Neutrophil (primary cell): ENCODE measurements around the gene FSTL4.

Experiments used
- H3K27ac ChIP-seq: fragments of 200-600 bp; sonication (generic); 2 replicates; pipeline ENCODE4 v1.5.1; 2016; ENCODE audit warnings: mild to moderate bottlenecking, moderate library complexity
- H3K27me3 ChIP-seq: fragments of 200-600 bp; sonication (generic); 2 replicates; pipeline ENCODE4 v1.6.0; 2016; ENCODE audit warnings: mild to moderate bottlenecking
- H3K36me3 ChIP-seq: fragments of 200-600 bp; sonication (generic); 2 replicates; pipeline ENCODE4 v1.5.1; 2017
- H3K4me1 ChIP-seq, 2 experiments: fragments of 200-600 bp in 1 of 2; sonication (generic) in 1 of 2; 1 replicate in 1 of 2; 2 replicates in 1 of 2; pipeline versions ENCODE4 v1.5.1 to v1.6.1; 2013 to 2016; ENCODE audit warnings: low read depth in 1 of 2, low read length in 1 of 2, mild to moderate bottlenecking in 1 of 2, moderate library complexity in 1 of 2; ENCODE audit not compliant: control insufficient read depth in 1 of 2, insufficient read depth in 1 of 2
- H3K4me3 ChIP-seq, 2 experiments: fragments of 200-600 bp in 1 of 2; sonication (generic) in 1 of 2; 1 replicate in 1 of 2; 2 replicates in 1 of 2; pipeline ENCODE4 v1.5.1; 2013 to 2016; ENCODE audit warnings: low read depth in 1 of 2, low read length in 1 of 2, mild to moderate bottlenecking in 1 of 2, moderate library complexity in 1 of 2
- H3K9me3 ChIP-seq: fragments of 200-600 bp; sonication (generic); 2 replicates; pipeline ENCODE4 v1.5.1; 2016
- CTCF ChIP-seq: fragments of 200-600 bp; sonication (generic); IDR thresholded peaks from 2 replicates; pipeline ENCODE4 v1.5.1; 2016; ENCODE audit warnings: antibody characterized with exemption

Gene FSTL4

GRCh38 chr5:133266966-133267365, 345.4 kb downstream of the FSTL4 start:
- H3K27me3 ChIP-seq = no peaks in the 10 kb centered on the region
- H3K36me3 ChIP-seq = no peaks in the 10 kb centered on the region
- no peak for TF ChIP-seq CTCF
- H3K4me1 ChIP-seq = no peaks in the 10 kb centered on the region
- H3K27ac ChIP-seq = no peak overlapping the region
- H3K4me3 ChIP-seq = no peak overlapping the region
- no peaks in the 10 kb centered on the region for H3K9me3 ChIP-seq

DNA sequence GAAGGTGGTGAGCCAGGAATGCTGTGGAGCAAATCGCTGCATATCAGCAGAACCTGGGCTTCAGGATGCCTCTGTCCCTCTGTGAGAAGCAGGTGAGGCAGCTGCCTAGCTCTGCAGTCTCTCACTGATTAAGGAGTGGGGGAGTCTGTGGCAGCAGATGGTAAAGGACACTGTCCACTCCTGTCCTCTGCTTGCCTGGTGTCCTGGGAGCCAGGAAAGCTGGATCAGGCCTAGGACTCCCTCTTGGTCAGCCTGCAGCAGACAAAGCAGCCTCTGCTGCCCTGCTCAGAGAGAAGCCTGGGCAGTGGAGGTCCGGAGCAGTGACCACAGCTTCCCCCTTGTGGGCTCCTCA, 345.8 kb downstream of the FSTL4 start:
- H3K36me3 ChIP-seq = no peaks in the 10 kb centered on the region
- no peak overlapping the region for H3K27ac ChIP-seq
- H3K27me3 ChIP-seq = no peaks in the 10 kb centered on the region
- H3K4me3 ChIP-seq = no peak overlapping the region
- no peak for TF ChIP-seq CTCF
- H3K4me1 ChIP-seq = no peaks in the 10 kb centered on the region
- no peaks in the 10 kb centered on the region for H3K9me3 ChIP-seq

- no peaks in the 10 kb centered on the region for H3K9me3 ChIP-seq
- H3K27ac ChIP-seq = no peak overlapping the region
- no peaks in the 10 kb centered on the region for H3K4me1 ChIP-seq
- H3K27me3 ChIP-seq = no peaks in the 10 kb centered on the region
- H3K36me3 ChIP-seq = no peaks in the 10 kb centered on the region
- H3K4me3 ChIP-seq = no peak overlapping the region
- no peak for TF ChIP-seq CTCF
Measured at GRCh38 chr5:133265720-133266526, 346.4 kb downstream of the FSTL4 start.

DNA sequence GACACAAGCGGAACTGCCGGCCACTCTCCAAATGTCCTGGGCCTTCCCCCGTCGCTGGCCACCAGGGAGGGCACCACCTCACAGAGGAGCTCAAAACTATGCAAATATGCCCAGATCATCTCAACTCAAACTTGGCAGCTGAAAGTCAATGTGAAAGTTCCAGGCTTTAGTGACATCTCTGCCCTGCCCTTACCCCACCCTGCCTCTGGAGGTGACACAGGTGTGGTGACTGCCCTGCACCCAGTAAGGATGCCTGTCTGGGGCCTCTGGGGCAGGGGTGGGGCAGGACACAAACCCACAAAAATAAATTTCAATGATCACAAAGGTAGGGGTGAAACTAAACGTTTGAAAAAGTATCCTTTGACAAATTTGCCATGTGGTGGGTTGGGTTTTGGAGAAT, 347.1 kb downstream of the FSTL4 start:
- H3K27me3 ChIP-seq = no peaks in the 10 kb centered on the region
- H3K4me1 ChIP-seq = no peaks in the 10 kb centered on the region
- H3K27ac ChIP-seq = no peak overlapping the region
- no peaks in the 10 kb centered on the region for H3K9me3 ChIP-seq
- TF ChIP-seq CTCF = no peak
- H3K36me3 ChIP-seq = no peaks in the 10 kb centered on the region
- no peak overlapping the region for H3K4me3 ChIP-seq

- H3K27ac ChIP-seq = no peak overlapping the region
- H3K36me3 ChIP-seq = no peaks in the 10 kb centered on the region
- no peak overlapping the region for H3K4me3 ChIP-seq
- no peaks in the 10 kb centered on the region for H3K9me3 ChIP-seq
- no peak for TF ChIP-seq CTCF
- no peaks in the 10 kb centered on the region for H3K27me3 ChIP-seq
- H3K4me1 ChIP-seq = no peaks in the 10 kb centered on the region
Measured at GRCh38 chr5:133262690-133263089, 349.7 kb downstream of the FSTL4 start.
